ENCODE data around the gene NOM1.
A peak's percentile ranks its signal among the peaks of the same experiment; 100 is the strongest.

The NOM1 gene

GRCh38 chr7:157016352-157017041, 67.0 kb downstream of the NOM1 start:
- peak; percentile 45 for DNase-seq

GRCh38 chr7:157017149-157017548, 67.6 kb downstream of the NOM1 start:
- DNase-seq, result no peak

GRCh38 chr7:157017603-157018327, 68.3 kb downstream of the NOM1 start:
- no peak for DNase-seq

DNA sequence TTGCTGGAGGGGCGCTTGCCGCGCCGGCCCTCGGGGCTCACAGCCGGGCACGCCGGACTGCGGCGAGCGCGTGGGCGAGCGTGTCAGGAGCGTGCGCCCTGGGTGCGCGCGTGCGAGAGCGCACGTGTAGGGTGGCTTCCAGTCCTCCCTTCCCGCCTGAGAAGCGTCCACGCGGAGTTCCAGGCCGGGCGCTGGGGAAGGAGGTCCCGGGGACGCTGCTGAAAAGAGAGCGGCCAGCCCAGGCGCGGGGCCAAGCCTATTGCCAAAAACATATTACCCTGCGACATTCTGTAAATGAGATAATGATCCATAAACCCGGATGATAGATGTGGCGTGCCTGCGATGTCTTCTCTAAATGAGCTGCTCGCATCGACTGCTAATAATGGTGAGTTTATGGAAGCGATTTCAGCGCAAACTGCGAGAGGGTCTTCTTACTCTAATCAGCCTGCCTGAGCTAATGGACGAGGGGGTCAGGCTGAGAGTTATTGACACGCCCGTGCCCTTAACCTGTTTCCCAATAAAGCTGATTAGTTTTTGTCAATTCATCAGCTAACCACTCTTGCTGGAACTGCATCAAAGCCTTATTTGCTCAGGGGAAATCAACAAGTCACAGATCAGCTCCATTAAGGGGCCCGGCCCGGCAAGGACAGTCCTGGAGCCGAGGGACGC, 69.0 kb downstream of the NOM1 start:
- DNase-seq, result no peak

DNA sequence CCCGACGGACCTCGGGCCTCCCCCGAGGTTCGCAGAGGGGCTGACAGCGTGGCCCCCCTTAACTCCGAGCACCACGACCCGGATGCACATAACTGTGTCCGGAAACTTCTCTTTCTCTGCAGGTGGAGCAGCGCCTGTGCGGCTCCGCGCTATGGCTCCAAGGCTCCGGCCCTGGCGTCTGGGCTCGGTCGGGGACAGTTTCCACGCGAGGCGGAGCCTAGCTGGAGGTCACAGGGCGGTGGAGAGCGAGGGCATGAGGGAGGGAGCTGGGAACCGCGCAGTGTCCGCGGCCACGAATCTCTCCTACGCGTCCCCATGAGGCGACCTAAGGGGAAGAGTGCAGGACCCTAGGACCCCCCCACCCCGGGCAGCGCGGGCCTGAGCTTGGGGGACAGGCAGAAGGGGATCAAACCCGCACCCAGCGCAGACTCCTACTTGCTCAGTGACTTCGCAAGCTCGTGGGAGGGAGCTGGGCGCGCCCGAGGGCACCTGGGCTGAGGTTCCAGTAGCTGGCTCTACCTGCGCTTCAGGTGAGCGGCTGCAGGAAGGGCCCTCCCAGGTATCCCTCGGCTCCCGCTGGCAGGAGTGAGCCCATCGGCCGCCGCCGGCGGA, 69.6 kb downstream of the NOM1 start:
- DNase-seq, result no peak

GRCh38 chr7:157019718-157020451, 70.4 kb downstream of the NOM1 start:
- DNase-seq, result no peak

DNA sequence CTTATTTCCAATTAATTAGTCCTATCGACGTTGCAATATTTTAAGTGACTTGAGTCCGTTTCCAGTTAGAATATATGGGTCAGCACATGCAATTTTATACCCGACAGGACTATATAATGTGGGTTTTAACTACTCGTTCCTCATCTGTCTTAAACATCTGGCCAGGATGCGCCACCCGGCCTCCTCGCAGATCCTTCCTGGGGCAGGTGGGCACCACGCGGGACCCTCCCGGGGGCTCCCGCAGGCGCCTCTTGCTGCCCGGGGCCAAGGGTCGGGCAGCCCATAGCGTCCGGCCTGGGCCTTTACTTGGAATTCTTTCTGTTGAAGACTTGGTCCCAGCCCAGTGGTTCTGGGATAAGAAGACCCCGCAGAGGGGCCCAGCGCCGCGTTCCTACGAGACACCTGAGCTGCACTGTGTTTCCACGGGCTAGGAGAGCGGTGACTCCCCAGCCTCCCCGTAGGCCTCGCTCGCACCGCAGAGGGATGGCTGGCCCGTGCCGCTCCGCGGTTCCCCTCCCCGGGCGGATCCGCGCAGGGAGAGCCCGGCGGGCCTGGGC, 71.1 kb downstream of the NOM1 start:
- DNase-seq, result no peak

DNA sequence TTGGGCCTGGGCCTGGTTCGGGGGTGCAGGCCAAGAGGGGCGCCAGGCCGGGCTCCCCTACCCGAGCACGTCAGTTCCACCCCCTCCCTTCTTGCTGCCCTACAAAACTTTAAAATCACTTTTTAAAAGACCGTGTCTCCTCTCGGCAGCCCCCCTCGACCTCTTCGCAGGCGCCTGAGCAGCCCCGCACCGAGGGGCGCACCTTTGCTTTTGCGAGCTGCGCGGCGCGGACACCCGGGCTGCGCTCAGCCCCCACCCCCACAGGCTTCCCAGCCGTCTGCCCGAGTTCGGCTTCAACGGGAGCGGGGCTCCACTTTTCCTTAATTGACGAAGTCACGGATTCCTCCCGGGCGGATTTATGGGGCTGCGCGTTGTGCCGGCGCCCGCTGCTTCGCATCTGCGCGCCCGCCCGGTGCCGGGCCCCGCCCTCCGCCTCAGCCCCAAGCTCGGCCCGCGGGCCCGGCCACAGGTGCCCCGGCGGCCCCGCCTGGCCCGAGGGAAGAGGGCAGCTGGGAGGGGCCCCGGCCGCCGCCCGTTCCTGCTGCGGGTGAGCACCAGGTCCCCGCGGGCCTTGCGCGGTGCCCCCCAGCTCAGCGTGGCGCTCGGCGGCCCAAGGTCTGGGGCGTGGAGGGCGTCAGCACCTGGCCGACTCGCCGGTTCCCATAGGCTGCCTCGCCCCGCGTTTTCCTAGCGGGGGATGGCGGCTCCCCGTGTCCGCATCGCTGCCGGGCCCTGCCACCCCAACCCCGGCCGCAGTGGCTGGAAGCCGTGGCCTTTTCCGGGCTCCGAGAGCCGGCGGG, 71.8 kb downstream of the NOM1 start:
- no peak for DNase-seq

DNA sequence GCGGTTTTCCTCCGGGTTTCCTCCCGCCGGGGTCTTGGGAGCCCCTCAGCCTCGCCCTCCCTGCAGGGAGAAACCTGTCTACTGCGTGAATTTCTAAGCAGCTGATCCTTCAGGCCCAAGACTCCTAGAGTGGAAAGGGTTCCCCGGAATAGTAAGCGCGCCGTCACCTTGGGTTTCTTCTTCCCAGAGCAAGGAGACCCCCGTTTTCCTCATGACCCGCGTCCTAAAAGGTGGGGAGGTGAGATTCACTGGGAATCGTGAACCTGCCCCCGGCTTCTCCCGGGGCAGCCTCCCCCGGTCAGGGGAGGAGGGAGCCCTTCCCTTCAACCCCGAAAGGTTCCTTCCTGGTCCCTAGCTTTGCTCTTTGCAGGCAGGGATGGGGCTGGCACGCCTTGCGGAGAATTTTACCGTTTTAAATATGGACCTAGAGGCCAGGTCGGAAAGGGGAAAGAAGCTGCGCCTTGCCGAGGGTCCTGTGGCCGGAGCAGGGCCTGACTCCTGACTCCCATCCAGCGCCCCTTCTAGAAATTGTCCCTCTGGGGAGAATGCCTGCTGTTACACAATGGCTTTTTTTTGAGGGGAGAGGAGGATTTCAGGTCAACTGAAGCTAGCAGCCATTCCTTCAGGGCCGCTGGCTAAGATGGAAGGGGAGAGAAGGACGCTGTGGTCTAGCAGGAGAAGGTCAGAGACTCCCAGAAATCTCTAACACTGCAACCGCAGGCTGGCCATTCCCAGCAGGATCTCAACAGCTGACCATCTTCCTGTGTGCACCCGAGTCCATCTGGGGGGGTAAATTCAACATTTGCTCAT, 72.6 kb downstream of the NOM1 start:
- DNase-seq, result no peak

Data from activated CD4-positive, alpha-beta T cell treated with anti-CD3 and anti-CD28 coated beads, Interleukin-2, Interleukin-6, amounts not matched to agents 100 ng/mL and 50 ng/mL, durations not matched to agents 16 hours and 8 hours (primary cell).